ENCODE results near the gene PIP5K1A. TPM values are rescaled to one million over a fixed set of nuclear protein-coding genes. Genes with fewer than 3 reads are reported as not detected.

The PIP5K1A gene
- total and polyA plus RNA-seq, 2 of the 8 experiments (the other 6 are each of a cell fraction or from before 2014, with no cell fraction given): 87.5 to 105 TPM

GRCh38 chr1:151237678-151238466 lies 39.5 kb downstream of the PIP5K1A start:
- Histone ChIP-seq H4K20me1 (replicated peaks in 1 of 2; ENCODE audit: control insufficient read depth in 1 of 2, insufficient read depth in 2 of 2, low read length in 2 of 2) (peaks cover 0 to 3% of the 10 kb centered on the region in 2 experiments), H2AFZ (ENCODE audit: low read length) (no peak overlapping the region), H2BK15ac (ENCODE audit: low read length) (no peak overlapping the region), H2BK12ac (ENCODE audit: low read depth, low read length) (no peak overlapping the region), H3K23me2 (ENCODE audit: low read depth, low read length) (no peaks in the 10 kb centered on the region), H3K79me2 (ENCODE audit: control insufficient read depth in 1 of 2, insufficient read depth in 2 of 2, low read length in 2 of 2) (no peaks in the 10 kb centered on the region), H4K8ac (ENCODE audit: extremely low read depth, insufficient read depth, low read length) (no peak overlapping the region), H3K4ac (replicated peaks; ENCODE audit: insufficient read length, low read depth, low read length) (no peak overlapping the region), H3K56ac (replicated peaks; ENCODE audit: insufficient read length, low read depth, low read length) (no peak overlapping the region), H2BK5ac (ENCODE audit: low read depth, low read length) (no peak overlapping the region), H4K91ac (replicated peaks; ENCODE audit: insufficient read length, low read length) (no peak overlapping the region), H3K9me3 (ENCODE audit: insufficient read depth in 2 of 2, low read depth in 1 of 2, low read length in 1 of 2) (no peaks in the 10 kb centered on the region), H3K4me3 (ENCODE audit: extremely low read depth in 1 of 4, insufficient read depth in 2 of 4, low read depth in 3 of 4, low read length in 4 of 4) (no peak overlapping the region), H2AK5ac (ENCODE audit: low read depth, low read length) (no peak overlapping the region), H3K4me1 (replicated peaks in 1 of 4; ENCODE audit: control insufficient read depth in 3 of 4, insufficient read depth in 4 of 4, low read length in 3 of 4) (no peaks in the 10 kb centered on the region), H3K27ac (ENCODE audit: low read depth, low read length) (no peak overlapping the region), H3K27me3 (replicated peaks in 1 of 4; ENCODE audit: control insufficient read depth in 3 of 4, extremely low read depth in 1 of 4, insufficient read depth in 3 of 4, low read length in 3 of 4) (no peaks in the 10 kb centered on the region), H3K9ac (replicated peaks in 1 of 4; ENCODE audit: extremely low read depth in 1 of 4, low read depth in 3 of 4, low read length in 3 of 4) (no peak overlapping the region), H3K36me3 (ENCODE audit: control insufficient read depth in 2 of 4, insufficient read depth in 4 of 4, low read length in 3 of 4) (peaks cover 42 to 92% (median 77%) of the 10 kb centered on the region in 4 experiments), H3K23ac (ENCODE audit: insufficient read length) (no peak overlapping the region), H3K4me2 (ENCODE audit: insufficient read depth in 1 of 2, low read depth in 2 of 2, low read length in 2 of 2) (no peak overlapping the region), H3K14ac (ENCODE audit: insufficient read length) (no peak overlapping the region), H2BK20ac (ENCODE audit: low read length) (no peak overlapping the region), H3K79me1 (ENCODE audit: low read depth, low read length) (no peaks in the 10 kb centered on the region), H2BK120ac (replicated peaks; ENCODE audit: low read depth, low read length) (no peak overlapping the region), H3K18ac (ENCODE audit: extremely low read depth, low read length) (no peak overlapping the region), H4K5ac (ENCODE audit: insufficient read length, low read depth, low read length) (no peak overlapping the region)
- DNase-seq (ENCODE audit: low read depth in 1 of 2, low spot score in 2 of 2) (no peak), FAIRE-seq (no peak)
- POLR2A ChIA-PET (ENCODE audit: partially characterized antibody): interaction anchor here (1.1 to 1.8 kb wide), 2 partner anchors 11 to 14 kb away, joined by 3 to 6 read pairs; no protein-coding TSS in a partner anchor
- CTCF ChIA-PET (ENCODE audit: partially characterized antibody): interaction anchor here (1.2 to 1.6 kb wide), 2 partner anchors 9 to 20 kb away, joined by 3 to 4 read pairs; no protein-coding TSS in a partner anchor
- WGBS, 2 experiments (ENCODE audit: extremely low coverage in 1 of 2, insufficient coverage in 1 of 2, insufficient read length in 1 of 2, insufficient replicate concordance in 2 of 2, low coverage in 1 of 2, low lambda C conversion rate in 2 of 2, missing lambda C conversion rate in 1 of 2): 96% methylated on average over 4 of the region's 4 CpGs; no CpG with 5 or more reads in 1 of the 2 experiments
- TF ChIP-seq NRF1 (IDR thresholded peaks at IDR 0.05; ENCODE audit: low read depth, low read length) (no peak), RXRA (IDR thresholded peaks at IDR 0.05; ENCODE audit: insufficient read depth, low read depth, low read length) (no peak), RFX5 (IDR thresholded peaks at IDR 0.05; ENCODE audit: borderline replicate concordance, low read depth, low read length) (no peak), TBP (IDR thresholded peaks at IDR 0.05; ENCODE audit: low read depth, low read length) (no peak), SIRT6 (IDR thresholded peaks at IDR 0.05; ENCODE audit: low read length) (no peak), SRF (IDR thresholded peaks at IDR 0.05; ENCODE audit: low read depth, low read length) (no peak), SIX5 (IDR thresholded peaks at IDR 0.05; ENCODE audit: low read depth, low read length) (no peak), POLR2A (IDR thresholded peaks at IDR 0.05; ENCODE audit: control extremely low read depth in 1 of 2, low read depth in 2 of 2, low read length in 2 of 2) (no peak), NANOG (IDR thresholded peaks at IDR 0.05; ENCODE audit: insufficient read depth, low read depth, low read length, poor library complexity, severe bottlenecking) (no peak), CTBP2 (IDR thresholded peaks at IDR 0.05; ENCODE audit: borderline replicate concordance, insufficient read depth, insufficient read length, low read length) (no peak)

Data from H1 (cell line).